NB4 (cell line): Measurements from ENCODE around the gene FAM81A.

Experiments
- DNase-seq: peaks from one replicate; pipeline ENCODE4 v3.0.0; 2010; ENCODE audit warnings: low read depth
- H3K4me3 ChIP-seq: one replicate; pipeline ENCODE4 v1.5.1; 2011; ENCODE audit warnings: mild to moderate bottlenecking, low read depth, low read length, moderate library complexity
- MYC ChIP-seq: IDR thresholded peaks from 2 replicates; pipeline ENCODE4 v1.6.1; 2011; ENCODE audit warnings: low read depth, low read length
- POLR2A ChIP-seq: IDR thresholded peaks from 2 replicates; pipeline ENCODE4 v1.6.1; 2011; ENCODE audit warnings: mild to moderate bottlenecking; ENCODE audit not compliant: insufficient read length; ENCODE audit errors: extremely low read depth
- TF ChIP-seq, protein P1 (sequence below): IDR thresholded peaks from 2 replicates; pipeline ENCODE4 v1.6.1; 2011; ENCODE audit warnings: low read depth, low read length
- TF ChIP-seq, protein P2 (sequence below): IDR thresholded peaks from one replicate; pipeline ENCODE4 v1.5.1; 2012; ENCODE audit warnings: low read depth, low read length

Gene FAM81A

DNA sequence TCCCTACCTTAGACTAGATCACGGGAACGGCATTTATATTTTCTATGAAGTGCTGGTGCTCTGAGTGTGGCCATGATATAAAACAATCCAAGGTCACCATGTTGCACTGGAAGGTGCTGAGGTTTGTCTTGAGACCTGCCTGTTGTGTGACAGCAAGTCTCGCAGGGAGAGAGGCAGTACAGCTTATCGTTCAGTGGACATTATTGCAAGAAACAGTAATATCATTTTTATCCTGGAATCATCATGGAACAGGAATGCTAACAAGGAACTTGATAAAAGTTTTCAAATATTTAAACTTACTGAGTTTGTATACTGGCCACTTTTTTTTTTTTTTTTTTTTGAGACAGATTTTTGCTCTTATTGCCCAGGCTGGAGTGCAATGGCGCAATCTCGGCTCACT lies 133.6 kb downstream of the FAM81A start:
- DNase-seq = no peak
- TF ChIP-seq MYC (no peak), POLR2A (no peak)
- TF ChIP-seq, protein P1, sequence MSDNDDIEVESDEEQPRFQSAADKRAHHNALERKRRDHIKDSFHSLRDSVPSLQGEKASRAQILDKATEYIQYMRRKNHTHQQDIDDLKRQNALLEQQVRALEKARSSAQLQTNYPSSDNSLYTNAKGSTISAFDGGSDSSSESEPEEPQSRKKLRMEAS = no peak
- TF ChIP-seq, protein P2, sequence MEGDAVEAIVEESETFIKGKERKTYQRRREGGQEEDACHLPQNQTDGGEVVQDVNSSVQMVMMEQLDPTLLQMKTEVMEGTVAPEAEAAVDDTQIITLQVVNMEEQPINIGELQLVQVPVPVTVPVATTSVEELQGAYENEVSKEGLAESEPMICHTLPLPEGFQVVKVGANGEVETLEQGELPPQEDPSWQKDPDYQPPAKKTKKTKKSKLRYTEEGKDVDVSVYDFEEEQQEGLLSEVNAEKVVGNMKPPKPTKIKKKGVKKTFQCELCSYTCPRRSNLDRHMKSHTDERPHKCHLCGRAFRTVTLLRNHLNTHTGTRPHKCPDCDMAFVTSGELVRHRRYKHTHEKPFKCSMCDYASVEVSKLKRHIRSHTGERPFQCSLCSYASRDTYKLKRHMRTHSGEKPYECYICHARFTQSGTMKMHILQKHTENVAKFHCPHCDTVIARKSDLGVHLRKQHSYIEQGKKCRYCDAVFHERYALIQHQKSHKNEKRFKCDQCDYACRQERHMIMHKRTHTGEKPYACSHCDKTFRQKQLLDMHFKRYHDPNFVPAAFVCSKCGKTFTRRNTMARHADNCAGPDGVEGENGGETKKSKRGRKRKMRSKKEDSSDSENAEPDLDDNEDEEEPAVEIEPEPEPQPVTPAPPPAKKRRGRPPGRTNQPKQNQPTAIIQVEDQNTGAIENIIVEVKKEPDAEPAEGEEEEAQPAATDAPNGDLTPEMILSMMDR = no peak
- no peak overlapping the region for H3K4me3 ChIP-seq
